Activated CD4-positive, CD25-positive, alpha-beta regulatory T cell treated with anti-CD3 and anti-CD28 coated beads, Interleukin-2, amount 50 U/mL, for 72 hours (primary cell): Measurements from ENCODE around the gene ALOX15.
"Not testable (repeated sequence)": the region's sequence is repeated elsewhere in the genome, so short reads cannot be mapped to it uniquely, and the experiment has no call there.

Source experiments
- DNase-seq: peaks from one replicate; pipeline ENCODE4 v3.0.0; 2021

Gene ALOX15

DNA sequence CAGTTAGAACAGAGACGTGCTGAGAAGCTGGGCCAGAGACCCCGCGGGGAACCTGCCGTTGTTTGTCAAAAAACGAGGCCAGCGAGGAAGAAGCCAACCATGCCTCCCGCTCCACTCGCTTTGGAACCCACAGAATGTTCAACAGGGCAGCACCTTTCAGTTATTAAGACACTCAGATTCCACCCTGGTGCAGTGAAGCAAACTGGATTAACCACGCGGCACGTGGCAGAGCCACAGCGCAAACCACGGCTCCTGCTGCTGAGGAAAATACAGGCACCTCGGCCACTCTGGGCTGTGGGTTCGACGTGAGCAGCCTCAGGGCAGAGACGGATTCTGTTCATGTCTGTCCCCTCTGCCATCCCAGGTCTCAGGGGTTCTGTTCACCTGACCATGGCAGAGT, 24.4 kb downstream of the ALOX15 start:
- no peak for DNase-seq

DNA sequence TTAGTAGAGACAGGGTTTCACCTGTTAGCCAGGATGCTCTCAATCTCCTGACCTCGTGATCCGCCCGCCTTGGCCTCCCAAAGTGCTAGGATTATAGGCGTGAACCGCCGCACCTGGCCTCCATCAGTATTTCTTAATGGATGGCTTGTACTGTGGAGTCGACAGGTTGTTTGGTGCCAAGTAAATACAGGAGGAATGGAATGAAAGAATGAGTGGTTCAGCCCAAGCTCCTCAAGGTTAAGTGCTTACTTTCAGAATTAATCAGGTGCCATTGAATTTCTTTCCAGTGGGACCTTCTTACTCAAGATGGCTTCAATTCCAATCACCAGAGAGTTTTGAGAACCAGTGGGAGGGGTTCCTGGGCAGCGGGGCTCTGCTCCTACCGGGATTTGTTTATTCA, 25.0 kb downstream of the ALOX15 start:
- no peak for DNase-seq

DNA sequence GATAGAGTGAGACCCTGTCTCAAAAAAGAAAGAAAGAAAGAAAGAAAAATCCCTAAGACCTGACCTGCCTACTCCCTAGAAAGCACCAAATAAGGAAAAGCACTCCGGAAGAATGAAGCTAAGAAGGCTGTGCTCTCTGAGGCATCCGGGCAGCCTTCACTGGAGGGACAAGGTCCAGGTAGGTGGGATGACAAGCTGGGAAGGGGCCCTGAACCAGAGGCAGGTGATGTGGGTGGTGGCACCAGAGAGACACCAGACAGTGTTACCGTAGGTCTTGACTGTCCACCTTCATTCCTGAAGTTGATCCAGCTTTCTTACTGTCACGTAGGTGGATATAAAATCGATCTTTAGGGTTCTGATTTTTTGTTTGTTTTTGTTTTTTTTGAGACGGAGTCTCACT, 30.8 kb downstream of the ALOX15 start:
- DNase-seq = no peak

DNA sequence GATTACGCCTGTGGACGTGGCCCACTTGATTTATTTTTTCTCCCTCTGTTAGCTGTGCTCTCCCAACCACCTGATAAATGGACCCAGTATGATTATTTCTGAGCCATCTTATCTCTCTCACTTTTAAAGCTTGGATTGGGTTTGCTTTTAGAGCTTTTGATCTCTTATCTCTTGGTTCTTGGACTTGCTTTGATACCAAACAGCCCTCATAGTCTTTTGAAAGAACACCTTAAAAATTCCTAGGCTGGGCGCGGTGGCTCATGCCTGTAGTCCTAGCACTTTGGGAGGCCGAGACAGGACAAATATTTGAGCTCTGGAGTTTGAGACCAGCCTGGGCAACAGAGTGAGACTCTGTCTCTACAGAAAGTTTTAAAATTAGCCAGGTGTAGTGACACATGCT, 31.3 kb downstream of the ALOX15 start:
- DNase-seq = no peak

- no peak for DNase-seq
Observed at GRCh38 chr17:4609761-4610160, 31.7 kb downstream of the ALOX15 start.

DNA sequence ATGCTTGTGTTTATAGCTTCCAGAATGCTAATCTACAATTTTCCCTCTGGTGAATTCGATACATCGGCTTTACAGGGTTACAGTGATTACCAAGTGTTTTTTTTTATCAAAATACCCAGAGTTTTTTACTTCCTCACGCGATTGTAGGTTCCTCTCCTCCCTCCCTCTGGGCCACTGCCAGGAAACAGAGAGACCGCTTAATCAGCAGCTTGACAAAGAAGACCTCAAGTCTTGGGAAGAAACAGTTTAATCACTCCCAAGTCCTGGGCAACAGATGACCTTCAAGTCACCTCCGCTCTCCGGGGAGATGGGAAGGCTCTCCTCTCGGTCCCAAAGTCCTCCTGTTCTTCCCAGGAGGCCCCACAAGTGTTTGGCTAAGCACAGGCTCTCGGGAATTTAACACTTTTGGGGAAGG, 33.7 kb downstream of the ALOX15 start:
- no peak for DNase-seq

- DNase-seq = no peak
Observed at GRCh38 chr17:4607261-4607741, 34.2 kb downstream of the ALOX15 start.

- no peak for DNase-seq
Observed at GRCh38 chr17:4605826-4606225, 35.7 kb downstream of the ALOX15 start.

DNA sequence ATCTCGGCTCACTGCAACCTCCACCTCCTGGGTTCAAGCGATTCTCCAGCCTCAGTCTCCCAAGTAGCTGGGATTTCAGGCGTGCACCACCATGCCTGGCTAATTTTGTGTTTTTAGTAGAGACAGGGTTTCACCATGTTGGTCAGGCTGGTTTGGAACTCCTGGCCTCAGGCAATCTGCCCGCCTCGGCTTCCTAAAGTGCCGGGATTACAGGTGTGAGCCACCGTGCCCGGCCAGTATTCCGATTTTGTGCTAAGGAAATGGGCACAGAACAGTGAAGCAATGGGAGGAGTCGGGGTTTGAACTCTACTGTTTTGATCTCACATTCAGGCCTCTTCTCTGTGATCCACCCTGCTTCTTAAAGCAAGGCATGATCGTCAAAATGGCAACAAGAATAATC, 36.7 kb downstream of the ALOX15 start:
- DNase-seq = not testable (repeated sequence)

- no peak for DNase-seq
Observed at GRCh38 chr17:4604111-4604644, 37.3 kb downstream of the ALOX15 start.

GRCh38 chr17:4602041-4602440, 39.4 kb downstream of the ALOX15 start:
- DNase-seq = no peak

- no peak for DNase-seq
Observed at GRCh38 chr17:4601326-4601725, 40.2 kb downstream of the ALOX15 start.

DNA sequence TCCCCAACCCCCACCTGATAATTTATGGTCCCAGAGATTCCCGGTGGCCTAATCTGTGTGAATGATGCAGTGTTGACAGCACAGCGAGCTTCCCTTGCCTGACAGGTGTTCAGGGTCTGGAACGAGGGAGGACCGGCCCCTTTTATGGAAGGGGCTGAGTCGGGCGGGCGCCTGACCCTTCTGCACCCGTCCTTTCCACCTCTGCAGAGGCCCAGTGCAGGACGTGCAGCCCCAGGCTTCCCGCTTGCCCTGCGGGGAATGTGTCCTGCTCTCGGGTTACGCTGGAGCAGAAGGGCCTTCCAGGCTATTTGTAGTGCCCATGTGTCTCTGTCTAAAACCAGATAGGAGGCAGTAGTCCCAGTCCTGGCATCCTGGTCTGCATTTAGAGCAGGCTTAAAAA, 40.9 kb downstream of the ALOX15 start:
- DNase-seq = no peak

- DNase-seq = no peak
Observed at GRCh38 chr17:4599505-4600281, 41.8 kb downstream of the ALOX15 start.

DNA sequence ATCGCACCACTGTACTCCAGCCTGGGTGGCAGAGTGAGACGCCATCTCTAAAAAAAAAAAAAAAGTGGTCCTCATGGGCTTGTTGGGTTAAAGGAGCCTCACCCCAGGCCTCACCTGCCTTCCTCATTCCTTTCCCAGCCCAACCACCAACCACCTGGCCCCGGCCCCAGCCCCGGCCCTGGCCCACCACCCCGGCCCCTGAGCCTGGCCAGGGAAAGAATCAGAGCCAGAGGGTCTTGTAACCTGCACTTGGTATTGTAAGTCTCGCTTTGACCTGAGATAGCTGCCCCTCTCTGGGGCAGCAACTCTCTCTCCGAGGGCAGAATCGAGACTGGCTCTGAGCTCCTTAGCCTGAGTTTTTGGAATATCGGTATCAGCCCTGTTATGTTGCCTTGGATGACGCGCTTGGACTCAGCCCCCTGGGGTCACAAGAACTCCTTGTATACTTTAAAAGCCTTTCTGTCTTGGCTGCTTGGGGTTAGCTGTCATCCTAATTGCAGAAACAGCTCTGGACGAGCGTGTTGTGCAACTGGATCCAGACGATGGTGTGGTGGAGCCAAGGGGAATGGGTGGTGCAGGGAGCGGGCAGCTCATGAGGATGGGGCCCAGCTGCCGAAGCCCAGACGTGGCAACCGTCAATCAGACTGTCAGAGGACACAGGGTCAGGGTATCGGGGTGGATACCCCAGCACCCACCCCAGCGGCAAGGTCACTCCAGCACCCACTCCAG, 42.5 kb downstream of the ALOX15 start:
- DNase-seq = no peak

- no peak for DNase-seq
Observed at GRCh38 chr17:4597975-4598374, 43.5 kb downstream of the ALOX15 start.

- no peak for DNase-seq
Observed at GRCh38 chr17:4596636-4597380, 44.7 kb downstream of the ALOX15 start.

DNA sequence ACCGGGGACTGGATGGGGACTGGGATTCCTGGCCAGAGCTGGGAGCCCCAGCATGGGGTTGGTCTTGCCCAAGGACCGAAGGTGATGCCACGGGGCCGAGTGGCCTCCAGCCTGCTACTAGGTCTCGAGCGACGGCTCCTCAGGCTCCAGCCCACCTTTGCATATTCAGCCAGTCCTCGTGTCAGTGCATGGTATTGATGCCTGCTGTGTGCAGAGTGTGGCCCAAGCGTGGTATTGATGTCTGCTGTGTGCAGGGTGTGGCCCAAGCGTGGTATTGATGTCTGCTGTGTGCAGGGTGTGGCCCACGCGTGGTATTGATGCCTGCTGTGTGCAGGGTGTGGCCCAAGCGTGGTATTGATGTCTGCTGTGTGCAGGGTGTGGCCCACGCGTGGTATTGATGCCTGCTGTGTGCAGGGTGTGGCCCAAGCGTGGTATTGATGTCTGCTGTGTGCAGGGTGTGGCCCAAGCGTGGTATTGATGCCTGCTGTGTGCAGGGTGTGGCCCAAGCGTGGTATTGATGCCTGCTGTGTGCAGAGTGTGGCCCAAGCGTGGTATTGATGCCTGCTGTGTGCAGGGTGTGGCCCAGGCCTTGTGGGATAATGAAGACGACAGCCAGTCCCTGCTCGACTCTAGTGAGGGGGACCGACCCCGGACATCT, 45.7 kb downstream of the ALOX15 start:
- not testable (repeated sequence) for DNase-seq

GRCh38 chr17:4594931-4595684, 46.4 kb downstream of the ALOX15 start:
- DNase-seq = no peak

GRCh38 chr17:4594406-4594805, 47.1 kb downstream of the ALOX15 start:
- DNase-seq = no peak

- no peak for DNase-seq
Observed at GRCh38 chr17:4593021-4593421, 48.5 kb downstream of the ALOX15 start.
